ENCODE results near the gene IL4R. TPM values are rescaled to one million over a fixed set of nuclear protein-coding genes. Genes with fewer than 3 reads are reported as not detected.

Gene IL4R
- total and polyA plus RNA-seq, 2 of the 13 experiments (the other 11 are each of a cell fraction or from before 2014, with no cell fraction given) = 15.9 to 49.6 TPM

- TF ChIP-seq, protein P1, sequence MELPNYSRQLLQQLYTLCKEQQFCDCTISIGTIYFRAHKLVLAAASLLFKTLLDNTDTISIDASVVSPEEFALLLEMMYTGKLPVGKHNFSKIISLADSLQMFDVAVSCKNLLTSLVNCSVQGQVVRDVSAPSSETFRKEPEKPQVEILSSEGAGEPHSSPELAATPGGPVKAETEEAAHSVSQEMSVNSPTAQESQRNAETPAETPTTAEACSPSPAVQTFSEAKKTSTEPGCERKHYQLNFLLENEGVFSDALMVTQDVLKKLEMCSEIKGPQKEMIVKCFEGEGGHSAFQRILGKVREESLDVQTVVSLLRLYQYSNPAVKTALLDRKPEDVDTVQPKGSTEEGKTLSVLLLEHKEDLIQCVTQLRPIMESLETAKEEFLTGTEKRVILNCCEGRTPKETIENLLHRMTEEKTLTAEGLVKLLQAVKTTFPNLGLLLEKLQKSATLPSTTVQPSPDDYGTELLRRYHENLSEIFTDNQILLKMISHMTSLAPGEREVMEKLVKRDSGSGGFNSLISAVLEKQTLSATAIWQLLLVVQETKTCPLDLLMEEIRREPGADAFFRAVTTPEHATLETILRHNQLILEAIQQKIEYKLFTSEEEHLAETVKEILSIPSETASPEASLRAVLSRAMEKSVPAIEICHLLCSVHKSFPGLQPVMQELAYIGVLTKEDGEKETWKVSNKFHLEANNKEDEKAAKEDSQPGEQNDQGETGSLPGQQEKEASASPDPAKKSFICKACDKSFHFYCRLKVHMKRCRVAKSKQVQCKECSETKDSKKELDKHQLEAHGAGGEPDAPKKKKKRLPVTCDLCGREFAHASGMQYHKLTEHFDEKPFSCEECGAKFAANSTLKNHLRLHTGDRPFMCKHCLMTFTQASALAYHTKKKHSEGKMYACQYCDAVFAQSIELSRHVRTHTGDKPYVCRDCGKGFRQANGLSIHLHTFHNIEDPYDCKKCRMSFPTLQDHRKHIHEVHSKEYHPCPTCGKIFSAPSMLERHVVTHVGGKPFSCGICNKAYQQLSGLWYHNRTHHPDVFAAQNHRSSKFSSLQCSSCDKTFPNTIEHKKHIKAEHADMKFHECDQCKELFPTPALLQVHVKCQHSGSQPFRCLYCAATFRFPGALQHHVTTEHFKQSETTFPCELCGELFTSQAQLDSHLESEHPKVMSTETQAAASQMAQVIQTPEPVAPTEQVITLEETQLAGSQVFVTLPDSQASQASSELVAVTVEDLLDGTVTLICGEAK (IDR thresholded peaks at IDR 0.05) = no peak
- TF ChIP-seq, protein P1 (CRISPR knock-in tag; IDR thresholded peaks at IDR 0.05) = no peak
- no peak for TF ChIP-seq ZBTB20 (CRISPR knock-in tag; IDR thresholded peaks at IDR 0.05; ENCODE audit: borderline replicate concordance, low read depth)
- no peak for TF ChIP-seq FOXM1 (CRISPR knock-in tag; IDR thresholded peaks at IDR 0.05)
- TF ChIP-seq RELA (CRISPR knock-in tag; IDR thresholded peaks at IDR 0.05) = no peak
- no peak for TF ChIP-seq SRF (IDR thresholded peaks at IDR 0.05; ENCODE audit: low read depth, low read length)
- no peak for TF ChIP-seq ZNF326 (CRISPR knock-in tag; IDR thresholded peaks at IDR 0.05; ENCODE audit: borderline replicate concordance)
- TF ChIP-seq ZNF17 (CRISPR knock-in tag; IDR thresholded peaks at IDR 0.05) = no peak
- TF ChIP-seq ZNF256 (CRISPR knock-in tag; conservative IDR thresholded peaks at IDR 0.05) = no peak
- TF ChIP-seq SNRNP70 (IDR thresholded peaks at IDR 0.05; ENCODE audit: low read depth, low read length) = no peak
- no peak for TF ChIP-seq ZNF619 (CRISPR knock-in tag; IDR thresholded peaks at IDR 0.05)
- TF ChIP-seq ZNF205 (CRISPR knock-in tag; IDR thresholded peaks at IDR 0.05) = 0 out of 2 replicates have a peak, but pooled peaks have one; percentile 21
- no peak for TF ChIP-seq BRCA1 (CRISPR knock-in tag; IDR thresholded peaks at IDR 0.05)
- no peak for TF ChIP-seq LCORL (IDR thresholded peaks at IDR 0.05)
- no peak for TF ChIP-seq LCORL (CRISPR knock-in tag; IDR thresholded peaks at IDR 0.05)
- no peak for TF ChIP-seq IKZF4 (CRISPR knock-in tag; IDR thresholded peaks at IDR 0.05; ENCODE audit: borderline replicate concordance, low read depth, not compliant biosample characterization)
- TF ChIP-seq TAF1 (CRISPR knock-in tag; IDR thresholded peaks at IDR 0.05) = no peak
- TF ChIP-seq ARHGAP35 (CRISPR knock-in tag; IDR thresholded peaks at IDR 0.05; ENCODE audit: borderline replicate concordance) = no peak; the same call in 1 of the 2 replicates
- TF ChIP-seq, protein P2, sequence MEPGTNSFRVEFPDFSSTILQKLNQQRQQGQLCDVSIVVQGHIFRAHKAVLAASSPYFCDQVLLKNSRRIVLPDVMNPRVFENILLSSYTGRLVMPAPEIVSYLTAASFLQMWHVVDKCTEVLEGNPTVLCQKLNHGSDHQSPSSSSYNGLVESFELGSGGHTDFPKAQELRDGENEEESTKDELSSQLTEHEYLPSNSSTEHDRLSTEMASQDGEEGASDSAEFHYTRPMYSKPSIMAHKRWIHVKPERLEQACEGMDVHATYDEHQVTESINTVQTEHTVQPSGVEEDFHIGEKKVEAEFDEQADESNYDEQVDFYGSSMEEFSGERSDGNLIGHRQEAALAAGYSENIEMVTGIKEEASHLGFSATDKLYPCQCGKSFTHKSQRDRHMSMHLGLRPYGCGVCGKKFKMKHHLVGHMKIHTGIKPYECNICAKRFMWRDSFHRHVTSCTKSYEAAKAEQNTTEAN (CRISPR knock-in tag; conservative IDR thresholded peaks at IDR 0.05) = no peak; the same call in 1 of the 2 replicates
- no peak for TF ChIP-seq ZNF777 (CRISPR knock-in tag; IDR thresholded peaks at IDR 0.05)
- 0 out of 3 replicates have a peak, but pooled peaks have one; percentile 18 for TF ChIP-seq MXI1 (IDR thresholded peaks at IDR 0.05; ENCODE audit: borderline replicate concordance, low read depth, low read length)
- no peak for TF ChIP-seq HHEX (CRISPR knock-in tag; IDR thresholded peaks at IDR 0.05)
Measured at GRCh38 chr16:27269300-27270150, 44.2 kb upstream of the IL4R start (continued).

Measured in HepG2 (cell line).